OCI-LY7 (cell line): ENCODE results near the gene HENMT1.

Source experiments
- CTCF ChIP-seq: fragments of 200-600 bp; sonication (generic); conservative IDR thresholded peaks from 2 replicates; pipeline ENCODE4 v1.5.1; 2014; ENCODE audit warnings: mild to moderate bottlenecking, antibody characterized with exemption, low read length, moderate library complexity, mixed read lengths
- EZH2phosphoT487 ChIP-seq: fragments of 200-600 bp; sonication (generic); IDR thresholded peaks from 2 replicates; pipeline ENCODE4 v1.6.1; 2018; ENCODE audit warnings: low read depth, borderline replicate concordance, mild to moderate bottlenecking, mixed run types, antibody characterized with exemption, low read length, moderate library complexity, mixed read lengths

- TF ChIP-seq CTCF (no peak), EZH2phosphoT487 (no peak)
Measured at GRCh38 chr1:108701176-108701849, 40.4 kb upstream of the HENMT1 start.
